AG10803 (cell line): ENCODE results near the gene ADRA2B.
"Not testable (repeated sequence)": the region's sequence is repeated elsewhere in the genome, so short reads cannot be mapped to it uniquely, and the experiment has no call there.

Source experiments
- DNase-seq: peaks from one replicate; pipeline ENCODE4 v3.0.0; 2010; ENCODE audit warnings: low read depth
- H3K4me3 ChIP-seq: 2 replicates; pipeline ENCODE4 v1.5.1; 2011; ENCODE audit warnings: mild to moderate bottlenecking, low read length, control low read depth
- CTCF ChIP-seq: conservative IDR thresholded peaks from 2 replicates; pipeline ENCODE4 v1.5.1; 2011; ENCODE audit warnings: mild to moderate bottlenecking, low read length, control low read depth, inconsistent platforms

The ADRA2B gene

DNA sequence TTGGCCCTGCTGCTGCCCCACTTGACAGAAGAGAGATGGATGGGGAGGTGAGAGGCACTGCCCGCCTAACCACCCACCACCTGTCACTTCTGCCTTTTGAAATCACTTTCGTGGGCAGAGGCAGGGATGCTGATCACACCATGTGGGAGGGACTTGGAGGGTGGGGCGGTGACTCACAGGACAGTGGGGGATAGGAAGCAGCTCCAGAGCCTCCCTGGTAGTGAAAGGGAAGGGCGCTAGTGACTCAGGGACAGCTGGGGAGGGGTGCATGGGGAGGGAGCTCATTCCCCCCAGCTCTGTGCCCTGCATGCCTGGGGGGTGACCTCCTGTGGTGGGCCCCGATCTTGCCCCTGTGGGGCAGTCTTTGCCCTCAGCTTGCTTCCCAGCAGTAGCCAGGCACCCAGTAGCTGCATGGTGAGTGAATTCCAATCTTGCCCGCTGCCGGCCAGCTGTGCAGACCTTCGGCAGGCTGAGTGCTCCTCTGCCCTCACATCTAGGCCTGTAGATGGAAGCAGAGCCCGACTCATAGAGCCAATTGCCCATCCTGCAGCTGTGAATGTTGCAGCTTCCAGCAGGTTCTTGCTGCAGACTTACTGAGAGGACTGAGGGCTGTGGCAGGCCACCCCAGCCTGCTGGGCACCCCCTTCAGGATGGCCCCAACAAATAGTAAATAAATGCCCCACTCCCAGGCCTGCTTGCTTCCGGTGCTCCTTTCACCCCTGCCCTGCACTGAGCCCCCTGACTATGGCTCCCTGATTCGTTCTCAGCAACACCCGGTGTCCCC, 53.1 kb downstream of the ADRA2B start:
- H3K4me3 ChIP-seq, result not testable (repeated sequence)
- DNase-seq, result peak; percentile 79
- peak; percentile 50 for TF ChIP-seq CTCF
